OCI-LY7 (cell line): Measurements from ENCODE around the gene ANKRD13A. TPM values are rescaled to one million over a fixed set of nuclear protein-coding genes. Genes with fewer than 3 reads are reported as not detected.

Source experiments
- BruUV-seq: library from RNA; stranded (reverse); fragments of 400-500 nt; replicated peaks from 2 replicates; lab custom pipeline; 2021; lab: Mats Ljungman, UMichigan
- CTCF ChIA-PET: fragments of 300-600 bp; sonication (Branson Sonifier 250); formaldehyde crosslinking; loops from one replicate; lab custom pipeline; 2022; ENCODE audit warnings: antibody characterized with exemption; ENCODE audit not compliant: unreplicated experiment; lab: Charles Lee
- POLR2A ChIA-PET: fragments of 300-600 bp; sonication (Branson Sonifier 250); formaldehyde crosslinking; loops from one replicate; lab custom pipeline; 2022; ENCODE audit warnings: antibody characterized with exemption; lab: Charles Lee
- DNase-seq: peaks from one replicate; pipeline ENCODE4 v3.0.0-alpha.2; 2015; ENCODE audit warnings: low spot score
- H2AFZ ChIP-seq: fragments of 200-600 bp; sonication (generic), shearing (Covaris generic); 2 replicates; pipeline ENCODE4 v1.6.1; 2014; ENCODE audit warnings: mild to moderate bottlenecking, antibody characterized with exemption, low read length, moderate library complexity
- H3K27ac ChIP-seq: fragments of 200-600 bp; sonication (generic); 2 replicates; pipeline ENCODE4 v1.5.1; 2014; ENCODE audit warnings: mixed run types, low read depth, mild to moderate bottlenecking, moderate library complexity, low read length, inconsistent platforms; ENCODE audit not compliant: poor library complexity, severe bottlenecking
- H3K36me3 ChIP-seq: fragments of 200-600 bp; sonication (generic); 2 replicates; pipeline ENCODE4 v1.6.1; 2014; ENCODE audit warnings: mild to moderate bottlenecking, antibody characterized with exemption, low read length, moderate library complexity, mixed read lengths; ENCODE audit not compliant: insufficient read depth
- H3K4me1 ChIP-seq: fragments of 200-600 bp; sonication (generic); 2 replicates; pipeline ENCODE4 v1.5.1; 2014; ENCODE audit warnings: mild to moderate bottlenecking, low read length; ENCODE audit not compliant: insufficient read depth, poor library complexity, severe bottlenecking
- H3K4me2 ChIP-seq: fragments of 200-600 bp; sonication (generic); 2 replicates; pipeline ENCODE4 v1.6.1; 2014; ENCODE audit warnings: mild to moderate bottlenecking, low read length
- H3K4me3 ChIP-seq: fragments of 200-600 bp; sonication (generic); 2 replicates; pipeline ENCODE4 v1.5.1; 2014; ENCODE audit warnings: mild to moderate bottlenecking, low read depth, low read length; ENCODE audit not compliant: poor library complexity, severe bottlenecking
- H3K79me2 ChIP-seq: fragments of 200-600 bp; sonication (generic); 2 replicates; pipeline ENCODE4 v1.6.1; 2016; ENCODE audit warnings: low read depth, mild to moderate bottlenecking, low read length, moderate library complexity, mixed read lengths; ENCODE audit not compliant: insufficient read depth
- H3K9me2 ChIP-seq: fragments of 200-600 bp; sonication (generic); 2 replicates; pipeline ENCODE4 v1.6.1; 2016; ENCODE audit warnings: mild to moderate bottlenecking, low read length, mixed read lengths; ENCODE audit not compliant: insufficient read depth
- H3K9me3 ChIP-seq: fragments of 200-600 bp; sonication (generic); 2 replicates; pipeline ENCODE4 v1.6.1; 2014; ENCODE audit warnings: mild to moderate bottlenecking, mixed run types, low read length, mixed read lengths
- H4K20me1 ChIP-seq: fragments of 200-600 bp; sonication (generic); 2 replicates; pipeline ENCODE4 v1.6.1; 2014; ENCODE audit warnings: mild to moderate bottlenecking, antibody characterized with exemption, low read length, moderate library complexity, mixed read lengths; ENCODE audit not compliant: insufficient read depth
- EZH2phosphoT487 ChIP-seq: fragments of 200-600 bp; sonication (generic); IDR thresholded peaks from 2 replicates; pipeline ENCODE4 v1.6.1; 2018; ENCODE audit warnings: low read depth, borderline replicate concordance, mild to moderate bottlenecking, mixed run types, antibody characterized with exemption, low read length, moderate library complexity, mixed read lengths
- intact Hi-C: fragments of 100-400 bp; cut with micrococcal nuclease; formaldehyde crosslinking; loops from one replicate; pipeline ENCODE4 v1.10.0; 2022; ENCODE audit not compliant: unreplicated experiment
- total RNA-seq, 2 experiments: library from RNA; depleted of rRNA in 1 of 2; stranded (reverse); fragments of >200 nt in 1 of 2; shearing (Covaris generic) in 1 of 2; gene quantifications; 2 replicates each; pipeline ENCODE4 v1.2.3, GENCODE V29; 2014 to 2022
- TF ChIP-seq, protein P1 (sequence below): fragments of 200-600 bp; sonication (generic); conservative IDR thresholded peaks from 2 replicates; pipeline ENCODE4 v1.5.1; 2014; ENCODE audit warnings: mild to moderate bottlenecking, antibody characterized with exemption, low read length, moderate library complexity, mixed read lengths

ANKRD13A gene
- total RNA-seq, 2 experiments from 2014 or later, result 140 to 216 TPM

DNA sequence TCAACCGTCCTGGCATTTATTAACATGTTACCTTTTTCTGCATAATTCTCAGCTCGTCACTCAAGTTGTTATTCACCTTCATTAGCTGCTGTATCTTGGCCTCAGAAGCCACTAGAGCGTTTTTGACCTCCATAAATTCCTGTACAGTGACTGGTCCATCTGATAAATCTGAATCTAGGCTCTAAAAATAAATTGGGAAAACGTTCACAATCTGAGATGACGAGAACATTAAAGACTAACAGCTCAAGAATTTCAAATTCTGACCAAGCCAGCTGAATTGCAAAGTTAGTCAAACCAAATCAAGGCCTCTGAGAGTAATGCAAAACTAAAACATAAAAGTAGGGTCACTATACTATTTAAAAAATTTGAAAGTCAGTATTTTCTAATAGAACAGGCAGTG is 48.1 kb upstream of the ANKRD13A start:
- Histone ChIP-seq H4K20me1 (no peaks in the 10 kb centered on the region), H3K9me3 (no peaks in the 10 kb centered on the region), H3K79me2 (no peaks in the 10 kb centered on the region), H3K9me2 (no peaks in the 10 kb centered on the region), H3K4me1 (peaks cover 4% of the 10 kb centered on the region), H3K27ac (no peak overlapping the region), H3K4me2 (no peak overlapping the region), H2AFZ (no peak overlapping the region), H3K4me3 (no peak overlapping the region), H3K36me3 (peaks cover 95% of the 10 kb centered on the region)
- intact Hi-C loops, result no loop called here
- DNase-seq, result no peak
- no TSS peak for BruUV-seq
- ChIA-PET POLR2A (no interaction called here), CTCF (no interaction called here)
- TF ChIP-seq, protein P1, sequence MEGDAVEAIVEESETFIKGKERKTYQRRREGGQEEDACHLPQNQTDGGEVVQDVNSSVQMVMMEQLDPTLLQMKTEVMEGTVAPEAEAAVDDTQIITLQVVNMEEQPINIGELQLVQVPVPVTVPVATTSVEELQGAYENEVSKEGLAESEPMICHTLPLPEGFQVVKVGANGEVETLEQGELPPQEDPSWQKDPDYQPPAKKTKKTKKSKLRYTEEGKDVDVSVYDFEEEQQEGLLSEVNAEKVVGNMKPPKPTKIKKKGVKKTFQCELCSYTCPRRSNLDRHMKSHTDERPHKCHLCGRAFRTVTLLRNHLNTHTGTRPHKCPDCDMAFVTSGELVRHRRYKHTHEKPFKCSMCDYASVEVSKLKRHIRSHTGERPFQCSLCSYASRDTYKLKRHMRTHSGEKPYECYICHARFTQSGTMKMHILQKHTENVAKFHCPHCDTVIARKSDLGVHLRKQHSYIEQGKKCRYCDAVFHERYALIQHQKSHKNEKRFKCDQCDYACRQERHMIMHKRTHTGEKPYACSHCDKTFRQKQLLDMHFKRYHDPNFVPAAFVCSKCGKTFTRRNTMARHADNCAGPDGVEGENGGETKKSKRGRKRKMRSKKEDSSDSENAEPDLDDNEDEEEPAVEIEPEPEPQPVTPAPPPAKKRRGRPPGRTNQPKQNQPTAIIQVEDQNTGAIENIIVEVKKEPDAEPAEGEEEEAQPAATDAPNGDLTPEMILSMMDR, result no peak
- TF ChIP-seq EZH2phosphoT487, result no peak

DNA sequence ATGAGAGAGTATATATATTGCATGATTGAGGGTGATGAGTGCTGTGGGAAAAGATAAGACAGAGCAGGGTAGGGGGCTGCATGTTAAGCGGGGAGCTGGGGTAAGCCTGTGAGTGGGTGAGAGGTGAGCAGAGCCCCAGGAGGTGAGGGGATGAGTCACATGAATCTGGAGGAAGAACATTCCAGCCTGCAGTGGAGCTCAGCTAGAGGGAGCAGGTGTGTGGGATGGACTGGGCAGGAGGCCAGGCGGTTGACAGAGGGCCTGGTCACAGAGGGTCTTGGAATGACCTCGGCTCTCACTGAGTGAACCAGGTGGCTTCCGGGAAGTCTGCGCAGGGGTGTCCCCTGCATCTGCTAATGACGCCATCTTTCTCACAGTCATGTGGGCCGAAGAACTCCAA is 47.5 kb upstream of the ANKRD13A start:
- BruUV-seq, result no TSS peak
- intact Hi-C loops, result no loop called here
- H3K4me3 ChIP-seq, result no peak overlapping the region
- H3K4me2 ChIP-seq, result no peak overlapping the region
- H3K27ac ChIP-seq, result no peak overlapping the region
- no peaks in the 10 kb centered on the region for H3K9me3 ChIP-seq
- no peaks in the 10 kb centered on the region for H4K20me1 ChIP-seq
- TF ChIP-seq, protein P1, result no peak
- TF ChIP-seq EZH2phosphoT487, result no peak
- no peak overlapping the region for H2AFZ ChIP-seq
- H3K79me2 ChIP-seq, result no peaks in the 10 kb centered on the region
- H3K9me2 ChIP-seq, result no peaks in the 10 kb centered on the region
- H3K4me1 ChIP-seq, result peaks cover 4% of the 10 kb centered on the region
- ChIA-PET CTCF (no interaction called here), POLR2A (no interaction called here)
- DNase-seq, result no peak
- peaks cover 95% of the 10 kb centered on the region for H3K36me3 ChIP-seq

DNA sequence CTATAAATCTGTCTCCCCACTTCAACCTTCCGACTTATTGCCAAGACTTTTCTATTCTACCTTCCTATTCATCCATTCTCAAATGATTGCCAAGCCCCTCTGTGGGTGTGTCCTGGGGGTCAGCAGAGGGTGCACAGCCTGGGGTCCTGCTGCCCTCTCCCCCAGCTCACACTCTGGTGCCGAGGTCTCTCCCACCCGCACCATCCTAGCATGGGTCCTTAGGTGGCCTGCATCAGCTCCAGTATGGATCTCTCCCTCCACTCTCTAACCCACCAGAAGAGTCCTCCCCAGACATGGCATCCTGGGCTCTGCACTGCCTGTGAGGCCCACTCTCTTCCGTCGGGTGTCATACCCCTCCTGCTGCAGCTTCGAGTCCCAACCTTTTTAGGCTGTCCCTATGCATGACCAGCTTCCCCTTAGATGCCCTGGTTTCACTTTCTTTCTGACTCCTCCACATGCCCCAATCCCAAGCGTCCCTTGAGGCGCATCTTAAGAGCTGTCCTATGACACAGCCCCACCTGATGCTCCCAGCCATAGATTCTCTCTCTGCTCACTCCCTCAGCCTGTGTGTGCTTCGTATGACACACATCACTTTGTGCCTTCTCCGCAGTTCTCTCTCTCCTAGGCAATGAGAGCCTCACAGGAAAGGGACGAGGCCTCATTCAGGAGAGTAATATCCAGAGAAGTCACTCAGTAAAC is 46.9 kb upstream of the ANKRD13A start:
- intact Hi-C loops, result no loop called here
- H3K27ac ChIP-seq, result no peak overlapping the region
- H3K9me3 ChIP-seq, result no peaks in the 10 kb centered on the region
- H2AFZ ChIP-seq, result no peak overlapping the region
- no peaks in the 10 kb centered on the region for H4K20me1 ChIP-seq
- ChIA-PET POLR2A (interaction anchor here (1.3 kb wide), 1 partner anchor 46 kb away, joined by 4 read pairs; the partner anchor contains the start of gene ANKRD13A), CTCF (no interaction called here)
- TF ChIP-seq, protein P1, result no peak
- no peak for TF ChIP-seq EZH2phosphoT487
- H3K4me2 ChIP-seq, result no peak overlapping the region
- peaks cover 4% of the 10 kb centered on the region for H3K4me1 ChIP-seq
- H3K4me3 ChIP-seq, result no peak overlapping the region
- H3K9me2 ChIP-seq, result no peaks in the 10 kb centered on the region
- no TSS peak for BruUV-seq
- no peak for DNase-seq
- H3K36me3 ChIP-seq, result peaks cover 95% of the 10 kb centered on the region
- H3K79me2 ChIP-seq, result no peaks in the 10 kb centered on the region
